Raji (cell line): ENCODE measurements around the gene NACC1.

Experiments used
- POLR2A ChIP-seq: IDR thresholded peaks from 2 replicates; pipeline ENCODE4 v1.6.1; 2011; ENCODE audit warnings: low read depth, low read length, control low read depth; ENCODE audit not compliant: insufficient read depth

The NACC1 gene

GRCh38 chr19:13120031-13120430 lies 2.0 kb downstream of the NACC1 start:
- TF ChIP-seq POLR2A = no peak

DNA sequence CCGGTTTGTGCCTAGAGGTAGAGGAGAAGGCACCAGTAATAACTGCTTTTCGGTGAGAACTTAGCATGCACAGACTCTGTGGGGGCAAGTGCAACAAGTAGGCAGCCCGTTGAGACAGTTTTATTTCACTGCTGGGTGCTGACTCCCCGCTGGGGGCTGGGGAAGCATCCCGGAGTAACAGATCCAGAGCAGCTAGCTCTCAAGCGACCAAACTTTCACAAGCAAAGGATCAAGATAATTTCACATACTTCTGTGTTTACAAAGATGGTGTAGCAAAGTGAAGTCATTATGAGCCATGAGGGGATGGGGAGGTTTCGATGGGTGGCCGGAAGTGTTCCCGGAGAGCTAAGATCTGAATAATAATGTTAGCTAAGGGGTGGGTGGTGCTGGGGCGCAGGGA lies 2.8 kb downstream of the NACC1 start:
- no peak for TF ChIP-seq POLR2A

GRCh38 chr19:13121551-13122274 lies 3.6 kb downstream of the NACC1 start:
- no peak for TF ChIP-seq POLR2A

DNA sequence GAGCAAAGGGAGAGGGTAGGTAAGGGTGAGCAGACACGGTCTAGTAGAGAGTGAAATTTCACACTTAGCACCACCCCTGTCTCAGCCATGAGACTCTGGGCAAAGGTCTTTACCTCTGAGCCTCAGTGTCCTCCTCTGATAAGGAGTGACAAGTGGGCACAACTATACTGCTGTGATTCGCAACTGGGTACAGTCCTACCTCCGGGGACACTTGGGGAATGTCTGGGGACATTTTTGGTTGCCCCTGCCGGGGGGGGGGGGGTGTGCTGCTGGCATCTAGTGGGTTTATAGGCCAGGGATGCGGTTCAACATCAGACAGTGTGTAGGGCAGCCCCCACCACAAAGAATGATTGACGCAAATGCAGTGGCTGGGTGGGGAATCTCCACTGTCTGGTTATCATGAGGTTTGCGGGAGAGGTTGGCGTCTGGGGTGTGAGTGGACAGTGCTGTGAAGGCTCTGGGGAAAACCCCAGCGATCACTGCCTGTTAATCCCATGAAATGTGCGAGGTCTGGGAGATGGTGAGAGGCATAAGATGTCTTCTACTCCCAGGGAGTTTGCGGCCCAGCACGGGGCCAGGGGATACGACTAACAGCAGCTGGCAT lies 4.3 kb downstream of the NACC1 start:
- no peak for TF ChIP-seq POLR2A

GRCh38 chr19:13122980-13123957 lies 5.2 kb downstream of the NACC1 start:
- no peak for TF ChIP-seq POLR2A

DNA sequence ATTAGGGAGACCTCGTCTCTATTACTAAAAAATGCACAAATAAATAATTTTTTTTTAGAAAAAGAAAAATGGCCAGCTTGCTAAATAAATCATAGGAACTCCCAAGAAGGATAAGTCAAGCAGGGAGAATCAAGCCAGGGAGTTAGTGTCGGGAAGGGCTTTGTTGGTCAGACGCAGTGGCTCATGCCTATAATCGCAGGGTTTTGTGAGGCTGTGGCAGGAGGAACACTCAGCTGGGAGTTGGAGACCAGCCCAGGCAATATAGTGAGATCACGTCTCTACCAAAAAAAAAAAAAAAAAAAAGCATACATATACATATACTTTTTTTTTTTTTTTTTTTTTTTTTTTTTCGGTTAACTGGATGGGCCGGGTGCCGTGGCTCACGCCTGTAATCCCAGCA lies 9.0 kb downstream of the NACC1 start:
- no peak for TF ChIP-seq POLR2A

DNA sequence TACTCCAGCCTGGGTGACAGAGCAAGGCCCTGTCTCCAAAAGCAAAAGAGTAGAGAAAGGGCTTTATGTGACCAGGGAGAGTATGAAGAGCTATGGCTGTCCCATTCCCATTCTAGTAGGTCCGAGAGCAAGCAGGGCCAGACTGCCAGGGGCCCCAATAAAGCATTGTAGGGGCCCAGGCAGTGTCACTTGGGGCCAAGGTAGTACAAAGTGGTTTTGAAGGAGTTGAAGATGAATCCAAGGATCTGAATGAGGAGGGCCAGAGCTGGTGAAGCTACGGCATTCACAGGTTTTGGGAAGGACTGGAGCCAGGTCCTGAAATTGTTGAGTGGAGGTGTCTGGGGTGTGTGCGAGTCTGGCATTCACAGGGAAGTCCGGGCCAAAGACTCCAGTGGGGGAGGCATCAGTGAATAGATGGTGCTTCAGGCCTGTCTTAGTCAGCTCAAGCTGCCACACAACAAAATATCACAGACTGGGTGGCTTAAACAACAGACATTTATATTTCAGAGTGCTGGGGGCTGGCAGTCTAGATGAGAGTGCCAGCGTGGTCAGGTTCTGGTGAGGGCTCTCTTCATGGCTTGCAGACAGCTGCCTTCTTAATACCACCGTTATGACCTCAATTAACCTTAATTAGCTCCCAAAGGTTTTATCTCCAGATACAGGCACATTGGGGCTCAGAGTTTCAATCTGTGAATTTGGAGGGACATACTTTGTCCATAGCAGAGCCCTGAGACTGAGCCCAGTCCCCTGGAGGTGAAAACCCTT lies 9.9 kb downstream of the NACC1 start:
- no peak for TF ChIP-seq POLR2A

DNA sequence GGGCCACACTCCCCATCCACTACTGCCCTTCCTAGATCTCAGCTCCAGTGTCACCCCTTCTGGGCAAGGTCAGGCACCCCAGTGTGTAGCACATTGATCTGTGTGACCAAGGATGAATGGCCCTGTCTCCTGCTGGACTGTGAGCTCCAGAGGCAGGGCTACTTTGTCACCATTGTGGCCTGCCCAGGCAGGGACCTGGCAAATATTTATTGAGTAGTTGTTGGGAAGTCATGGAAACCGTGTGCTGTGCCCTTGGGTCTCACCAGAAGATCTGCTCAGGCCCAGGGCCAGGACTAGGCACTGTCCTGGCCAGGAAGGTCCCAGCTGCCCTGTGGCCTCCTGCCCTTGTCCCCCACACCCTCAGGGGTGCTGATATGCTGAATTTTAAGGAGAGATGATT lies 10.5 kb downstream of the NACC1 start:
- no peak for TF ChIP-seq POLR2A

DNA sequence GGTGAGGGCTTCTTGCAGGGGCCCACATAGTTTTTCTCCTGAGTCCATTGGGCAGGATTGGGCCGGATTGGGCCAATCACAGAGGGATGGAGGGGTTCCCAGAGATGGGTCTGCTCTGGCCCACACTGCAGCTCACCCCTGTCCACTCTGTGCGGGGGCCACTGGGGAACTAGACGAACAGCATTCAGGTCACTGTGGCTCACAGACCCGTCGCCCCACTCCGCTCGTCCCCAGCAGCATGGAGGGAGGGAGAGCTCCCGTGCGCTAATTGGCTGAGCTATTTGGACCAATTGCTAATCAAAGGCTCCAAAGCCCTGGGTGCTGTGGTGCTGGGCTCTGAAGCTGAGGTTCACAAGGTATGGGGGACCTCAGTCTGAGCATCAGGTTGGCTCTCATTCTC lies 11.3 kb downstream of the NACC1 start:
- TF ChIP-seq POLR2A = no peak

GRCh38 chr19:13130886-13131490 lies 12.9 kb downstream of the NACC1 start:
- TF ChIP-seq POLR2A = no peak

DNA sequence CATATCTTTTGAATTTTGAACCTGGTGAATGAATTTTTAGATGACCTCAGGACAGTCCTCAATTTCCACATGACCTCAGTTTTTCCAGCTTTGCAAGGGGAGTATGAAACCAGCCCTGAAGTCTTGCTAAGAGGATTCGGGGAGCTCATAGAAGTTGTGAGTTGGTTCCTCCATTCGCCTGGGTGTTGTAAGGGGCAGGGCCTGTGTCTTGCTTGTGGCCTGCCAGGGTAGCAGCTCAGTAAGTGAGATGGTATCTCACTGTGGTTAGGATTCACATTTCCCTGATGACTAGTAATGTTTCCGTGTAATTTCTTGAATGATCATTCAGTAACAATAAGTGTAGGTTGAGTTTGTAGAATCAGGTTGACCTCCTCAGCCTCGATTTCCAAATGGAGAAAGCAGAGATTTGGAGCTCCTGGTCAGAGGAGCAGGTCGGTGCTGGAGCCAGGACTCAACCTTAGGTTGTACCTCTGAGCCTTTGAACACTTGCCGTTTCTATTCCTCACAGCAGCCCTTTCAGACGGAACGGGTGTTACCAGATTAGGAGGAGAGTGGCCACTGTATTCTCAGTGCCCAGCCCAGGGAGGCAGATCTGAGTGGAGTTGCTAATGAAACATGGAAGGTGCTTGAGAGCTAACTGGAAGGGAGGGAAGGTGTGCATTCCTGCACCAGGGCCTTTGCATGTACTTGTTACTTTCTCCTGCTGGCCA lies 14.6 kb downstream of the NACC1 start:
- TF ChIP-seq POLR2A = no peak

- no peak for TF ChIP-seq POLR2A
These were observed 15.3 kb downstream of the NACC1 start for GRCh38 chr19:13133241-13133870.

DNA sequence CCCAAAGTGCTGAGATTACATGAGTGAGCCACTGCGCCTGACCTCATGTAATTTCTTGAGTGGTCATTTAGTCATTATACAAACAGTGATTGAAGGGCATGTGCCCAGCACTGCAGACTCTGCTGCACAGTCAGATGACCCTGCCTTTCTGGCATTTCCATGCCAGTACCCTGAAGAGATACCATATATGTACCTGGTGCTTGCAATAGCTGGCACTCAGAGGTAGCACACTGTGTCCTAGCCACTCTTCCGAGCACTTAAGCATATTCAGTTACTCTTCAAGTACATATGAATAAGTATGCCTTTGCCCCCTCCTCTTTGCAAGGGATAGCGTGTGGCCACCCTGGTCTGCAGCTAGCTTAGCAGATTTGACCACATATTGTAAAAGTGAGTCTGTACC lies 16.6 kb downstream of the NACC1 start:
- TF ChIP-seq POLR2A = no peak
